GM21367 (cell line): ENCODE measurements around the gene POM121L2.
"Not testable (repeated sequence)": the region's sequence is repeated elsewhere in the genome, so short reads cannot be mapped to it uniquely, and the experiment has no call there.

Experiments used
- ATAC-seq: cut with Tn5 transposase; IDR thresholded peaks from one replicate; pipeline ENCODE4 v1.9.1; 2021; ENCODE audit not compliant: unreplicated experiment

POM121L2 gene

DNA sequence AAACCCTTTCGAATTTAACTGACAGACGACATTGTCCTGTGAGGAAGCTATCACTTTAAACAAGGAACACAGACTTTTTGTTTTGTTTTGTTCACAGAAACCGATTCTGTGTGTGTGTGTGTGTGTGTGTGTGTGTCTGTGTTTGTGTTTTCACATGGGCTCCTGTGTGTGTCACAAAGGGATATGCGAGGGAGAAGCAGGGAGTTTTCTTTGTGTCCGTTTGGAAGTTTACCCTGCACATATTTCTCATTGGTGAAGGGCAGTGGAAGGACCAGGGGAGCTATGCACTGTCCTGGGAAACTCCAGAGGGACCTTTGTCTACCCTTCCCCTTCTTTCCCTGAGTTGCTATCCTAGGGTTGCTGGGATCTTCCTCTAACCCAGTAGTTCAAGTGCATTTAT is 17.7 kb downstream of the POM121L2 start:
- ATAC-seq = no peak

DNA sequence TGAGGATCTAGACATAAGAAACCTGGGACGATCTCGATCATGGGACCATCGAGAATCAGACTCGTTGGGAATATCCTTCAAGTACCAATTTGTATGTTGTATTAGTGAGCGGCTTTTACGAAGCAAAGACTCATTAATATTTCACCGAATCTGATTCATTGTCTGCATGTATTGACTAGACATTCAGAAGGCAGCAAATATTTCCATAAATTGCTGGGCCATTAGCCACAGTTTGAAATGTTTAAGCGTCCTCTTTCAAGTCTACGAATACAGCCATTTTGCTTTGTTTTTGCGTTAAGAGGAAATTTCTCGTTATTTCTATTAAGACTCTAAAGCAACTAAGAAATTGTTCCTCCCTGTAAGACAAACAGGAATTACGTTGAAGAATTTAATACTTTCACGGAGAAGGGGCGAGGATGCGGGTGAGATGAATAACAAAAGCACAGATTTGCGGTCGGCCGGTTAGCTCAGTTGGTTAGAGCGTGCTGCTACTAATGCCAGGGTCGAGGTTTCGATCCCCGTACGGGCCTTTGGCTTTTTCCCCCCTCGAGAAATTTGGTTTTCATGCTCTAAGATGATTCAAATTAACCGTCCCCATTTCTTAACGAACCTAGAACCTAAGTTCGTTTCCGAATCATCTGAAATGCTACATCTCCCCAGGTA is 18.5 kb downstream of the POM121L2 start:
- no peak for ATAC-seq

DNA sequence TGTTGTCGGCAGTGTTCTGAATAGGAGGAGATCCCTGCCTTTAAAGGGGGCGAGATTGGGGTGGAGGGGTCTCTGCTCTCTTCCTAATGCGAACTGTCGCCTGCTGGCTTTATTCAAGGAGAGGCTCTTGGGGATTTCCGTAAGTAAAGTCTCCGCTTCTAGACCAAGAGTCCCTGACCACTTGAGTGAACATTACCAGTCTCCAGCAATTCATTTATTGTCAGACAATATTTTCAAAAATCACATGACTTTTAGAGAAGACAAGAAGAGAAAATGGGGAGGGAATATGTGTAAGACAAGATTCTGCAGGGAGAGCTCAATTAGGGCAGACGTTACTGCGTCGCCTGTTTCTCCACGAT is 21.2 kb downstream of the POM121L2 start:
- no peak for ATAC-seq

DNA sequence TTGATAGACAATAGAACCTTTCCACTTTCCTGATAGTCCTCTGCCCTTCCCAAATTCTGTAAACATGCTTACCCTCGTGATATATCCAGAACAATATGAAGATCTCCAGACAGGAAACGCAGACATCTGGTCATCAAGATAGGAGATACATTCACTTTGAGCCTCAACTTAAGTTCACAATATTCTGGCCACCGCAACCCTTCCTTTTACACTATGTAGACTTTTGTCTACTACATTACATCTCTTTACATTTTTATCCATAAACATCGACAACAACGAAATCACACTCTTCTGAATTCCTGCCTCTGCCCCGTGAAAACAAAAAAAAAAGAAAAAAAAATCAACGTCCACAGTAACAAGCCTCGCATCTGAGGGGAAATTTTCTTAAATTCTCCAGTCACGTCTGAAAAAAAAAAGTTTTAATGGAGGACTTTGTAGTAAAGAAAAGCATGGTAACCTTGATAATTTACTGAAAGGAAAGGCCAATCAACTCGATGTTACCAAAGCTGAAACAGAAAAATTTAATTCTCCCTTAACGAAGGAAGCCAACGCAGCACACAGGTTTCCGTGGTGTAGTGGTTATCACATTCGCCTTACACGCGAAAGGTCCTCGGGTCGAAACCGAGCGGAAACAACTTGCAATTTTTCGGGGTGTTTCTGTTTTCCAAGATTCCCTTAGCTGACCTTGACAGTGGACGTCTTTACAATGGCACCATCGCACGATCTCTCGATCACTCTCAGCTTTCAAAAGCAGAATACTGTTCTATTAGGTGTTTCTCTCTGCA is 21.8 kb downstream of the POM121L2 start:
- no peak for ATAC-seq

DNA sequence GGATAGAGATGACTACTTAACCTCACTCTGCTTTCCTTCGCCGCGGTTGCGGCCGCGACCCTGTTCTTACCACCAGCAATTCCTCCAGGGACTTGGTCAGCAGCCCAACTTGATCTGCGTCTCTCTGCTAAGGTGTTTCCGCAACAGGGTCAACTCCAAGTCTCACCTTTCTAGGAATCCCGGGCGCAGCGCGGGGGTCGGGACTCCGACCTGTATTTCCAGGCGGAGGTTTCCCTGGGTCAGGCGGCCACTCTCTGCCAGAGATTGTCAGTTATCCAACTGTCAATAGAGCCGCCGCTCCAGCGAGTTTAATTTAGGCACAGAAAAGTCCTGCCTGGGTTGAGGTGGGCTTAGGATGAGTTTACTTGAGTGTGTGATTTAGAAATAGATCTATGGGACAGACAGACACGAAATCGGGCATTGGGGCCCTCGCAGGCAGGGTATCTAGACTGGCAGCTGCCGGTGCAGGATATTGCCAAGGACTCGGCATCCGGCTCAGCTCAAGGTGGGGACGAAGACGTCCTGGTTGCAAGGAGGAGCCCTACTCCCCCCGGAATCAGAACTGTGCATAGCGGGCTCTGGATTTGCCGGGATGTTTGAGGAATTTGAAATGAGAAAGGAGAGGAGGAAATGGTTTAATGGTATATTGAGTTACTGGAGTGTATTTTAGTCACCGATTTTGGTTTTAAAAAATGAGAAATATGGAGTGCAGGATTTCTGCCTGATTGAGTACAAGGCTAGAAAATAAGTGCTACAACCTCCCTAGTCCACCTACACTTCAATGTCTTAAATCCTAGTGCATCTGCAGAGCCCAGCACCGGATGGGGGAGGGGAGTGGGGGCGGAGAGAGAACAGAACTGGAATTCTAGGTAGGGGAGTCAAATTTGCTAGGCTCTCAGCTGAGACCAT is 23.7 kb downstream of the POM121L2 start:
- no peak for ATAC-seq

DNA sequence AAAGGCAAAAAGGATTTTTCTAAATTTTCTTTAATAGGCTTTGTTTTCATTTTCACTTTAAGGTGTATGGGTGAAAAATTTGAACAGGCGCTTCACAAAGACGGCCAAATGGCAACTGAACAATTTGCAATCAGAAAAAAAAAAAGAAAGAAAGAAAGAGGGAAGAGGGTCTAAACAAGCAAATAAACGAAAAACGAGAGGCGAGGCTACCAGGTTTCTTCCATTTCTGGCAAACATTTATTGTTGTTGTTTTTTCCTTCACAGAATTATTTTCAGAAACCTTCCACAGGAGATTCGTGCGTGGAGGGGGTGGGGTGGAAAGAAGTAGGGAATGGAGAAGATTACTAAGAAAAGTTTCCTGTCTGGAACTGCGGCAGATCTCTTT is 24.3 kb downstream of the POM121L2 start:
- ATAC-seq = no peak

DNA sequence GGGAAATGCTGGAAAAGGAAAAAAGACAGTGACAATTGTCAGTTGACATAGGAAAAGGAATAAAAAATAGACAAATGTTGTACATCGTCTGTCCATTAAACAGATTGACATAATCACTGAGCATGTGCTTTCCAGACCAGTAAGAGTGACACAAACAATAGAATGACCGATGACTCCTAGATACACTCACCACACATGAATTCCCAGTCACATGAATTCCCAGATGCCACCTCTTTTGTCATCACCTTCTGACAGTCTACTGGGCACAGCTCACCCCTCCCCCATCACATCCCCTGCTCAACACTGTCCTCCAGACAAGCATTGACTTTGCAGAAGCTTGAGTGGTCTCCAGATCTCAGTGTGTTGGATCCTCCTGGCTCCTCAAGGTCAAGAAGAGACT is 25.9 kb downstream of the POM121L2 start:
- ATAC-seq = no peak

DNA sequence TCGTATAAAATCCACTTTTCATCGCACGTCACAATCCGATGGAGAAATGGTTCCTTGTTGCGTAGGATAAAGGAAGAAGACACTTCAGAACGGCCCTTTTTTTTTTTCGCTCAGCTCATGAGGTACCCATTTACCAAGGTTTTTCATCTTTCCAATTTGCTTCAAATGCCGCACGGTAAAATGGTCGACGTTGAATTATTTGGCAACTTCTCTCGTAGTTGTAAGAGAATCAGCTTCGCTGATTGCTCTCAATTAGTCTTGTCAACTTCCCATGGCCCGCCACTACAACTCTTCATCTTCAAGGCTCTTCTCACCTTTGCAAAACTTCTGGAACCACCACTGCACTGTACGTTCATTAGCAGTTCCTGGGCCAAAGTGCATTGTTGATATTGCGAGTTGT is 28.8 kb downstream of the POM121L2 start:
- no peak for ATAC-seq

DNA sequence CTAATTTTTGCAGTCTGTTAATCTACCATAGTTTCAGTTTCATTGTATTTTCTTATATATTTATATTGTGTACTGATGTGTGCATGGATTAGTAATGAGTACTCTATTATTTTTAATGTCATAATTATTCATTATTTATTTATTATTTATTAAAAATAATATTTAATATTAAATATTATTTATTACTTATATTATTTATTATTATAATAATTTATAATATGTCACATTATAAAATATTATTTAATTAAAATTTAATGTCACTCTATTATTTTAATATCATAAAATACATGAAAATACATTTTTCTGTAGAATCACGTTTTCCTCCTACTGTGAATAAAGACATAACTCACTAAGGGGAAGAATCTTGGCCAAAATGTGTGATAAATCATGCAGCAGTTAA is 30.5 kb downstream of the POM121L2 start:
- no peak for ATAC-seq

DNA sequence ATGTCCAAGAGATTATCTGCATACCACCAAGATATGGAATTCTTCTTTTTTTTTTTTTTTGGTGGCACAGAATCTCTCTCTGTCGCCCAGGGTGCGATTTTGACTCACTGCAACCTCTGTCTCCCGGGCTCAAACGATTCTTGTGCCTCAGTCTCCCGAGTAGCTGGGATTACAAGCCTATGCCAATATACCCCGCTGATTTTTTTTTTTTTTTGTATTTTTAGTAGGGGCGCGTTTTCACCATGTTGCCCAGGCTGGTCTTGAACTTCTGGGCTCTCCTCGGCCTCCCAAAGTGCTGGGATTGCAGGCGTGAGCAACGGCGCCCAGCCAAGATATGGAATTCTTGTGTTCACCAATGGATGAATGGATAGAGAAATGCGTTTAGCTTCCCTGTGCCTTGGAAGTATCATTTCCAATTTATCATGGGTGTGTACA is 31.0 kb downstream of the POM121L2 start:
- ATAC-seq = no peak

DNA sequence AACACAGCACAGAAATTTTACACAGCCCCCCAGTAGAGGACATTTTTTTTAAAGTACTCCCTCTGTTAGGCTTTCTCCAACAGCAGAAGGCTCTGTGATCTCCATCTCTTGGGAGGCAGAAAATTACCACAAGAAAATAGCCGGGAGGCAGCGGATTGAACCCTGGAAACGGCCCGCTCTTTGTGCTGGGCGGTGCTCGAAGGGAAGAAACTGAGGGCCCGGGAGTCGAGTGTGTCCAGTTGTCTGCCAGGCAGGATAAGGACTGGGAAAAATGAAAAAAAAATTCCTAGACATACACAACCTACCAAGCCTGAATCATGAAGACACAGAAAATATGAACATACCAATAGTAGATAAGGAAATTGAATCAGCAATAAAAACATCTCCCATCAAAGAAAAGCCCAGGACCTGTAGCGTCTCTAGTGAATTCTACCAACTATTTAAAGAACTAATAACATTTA is 31.5 kb downstream of the POM121L2 start:
- no peak for ATAC-seq

DNA sequence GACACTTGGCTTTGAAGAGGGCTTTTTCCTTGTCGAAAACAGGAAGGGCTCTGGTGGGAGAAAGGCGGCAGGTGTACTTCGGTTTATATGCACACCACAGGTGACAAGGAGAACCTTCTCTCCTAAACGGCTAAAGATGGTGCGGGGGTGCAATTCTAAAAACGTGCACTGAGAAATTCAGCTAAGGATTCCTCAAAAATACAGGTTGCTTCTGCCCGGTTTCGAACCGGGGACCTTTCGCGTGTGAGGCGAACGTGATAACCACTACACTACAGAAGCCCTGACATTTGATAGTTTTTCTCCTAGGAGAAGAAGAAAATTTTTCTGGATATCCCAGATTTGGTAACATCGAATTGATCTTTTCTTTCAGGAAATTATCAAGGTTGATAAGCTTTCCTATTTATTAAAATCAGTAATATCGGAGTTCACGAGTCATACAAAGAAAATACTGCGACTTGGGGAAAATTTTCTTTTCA is 32.0 kb downstream of the POM121L2 start:
- no peak for ATAC-seq

DNA sequence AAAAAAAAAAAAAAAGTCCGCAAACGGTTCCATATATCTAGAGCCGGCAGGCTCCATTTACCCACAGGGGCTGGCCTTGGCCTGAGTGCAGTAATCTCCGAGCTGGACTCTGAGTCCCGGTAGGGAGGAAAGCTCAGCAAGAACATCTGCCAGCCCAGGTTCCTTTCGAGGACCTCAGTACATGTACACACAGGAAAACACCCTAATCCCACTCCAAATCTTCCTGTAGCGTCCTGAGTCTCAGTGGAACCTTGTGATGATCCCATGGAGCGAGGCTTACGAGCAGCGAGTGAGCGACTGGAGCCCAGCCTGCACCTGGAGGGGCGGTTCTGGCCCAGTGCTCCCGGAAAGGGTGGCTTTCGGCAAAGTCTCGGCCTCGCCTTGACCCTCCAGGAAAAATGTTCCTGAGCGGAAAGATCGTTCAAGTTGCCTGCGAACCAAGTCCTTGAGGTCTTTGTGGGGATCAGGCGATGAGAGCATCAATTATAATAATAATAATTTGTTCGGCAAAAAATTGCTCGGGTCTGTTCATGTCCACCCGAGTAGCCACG is 32.5 kb downstream of the POM121L2 start:
- ATAC-seq = no peak

DNA sequence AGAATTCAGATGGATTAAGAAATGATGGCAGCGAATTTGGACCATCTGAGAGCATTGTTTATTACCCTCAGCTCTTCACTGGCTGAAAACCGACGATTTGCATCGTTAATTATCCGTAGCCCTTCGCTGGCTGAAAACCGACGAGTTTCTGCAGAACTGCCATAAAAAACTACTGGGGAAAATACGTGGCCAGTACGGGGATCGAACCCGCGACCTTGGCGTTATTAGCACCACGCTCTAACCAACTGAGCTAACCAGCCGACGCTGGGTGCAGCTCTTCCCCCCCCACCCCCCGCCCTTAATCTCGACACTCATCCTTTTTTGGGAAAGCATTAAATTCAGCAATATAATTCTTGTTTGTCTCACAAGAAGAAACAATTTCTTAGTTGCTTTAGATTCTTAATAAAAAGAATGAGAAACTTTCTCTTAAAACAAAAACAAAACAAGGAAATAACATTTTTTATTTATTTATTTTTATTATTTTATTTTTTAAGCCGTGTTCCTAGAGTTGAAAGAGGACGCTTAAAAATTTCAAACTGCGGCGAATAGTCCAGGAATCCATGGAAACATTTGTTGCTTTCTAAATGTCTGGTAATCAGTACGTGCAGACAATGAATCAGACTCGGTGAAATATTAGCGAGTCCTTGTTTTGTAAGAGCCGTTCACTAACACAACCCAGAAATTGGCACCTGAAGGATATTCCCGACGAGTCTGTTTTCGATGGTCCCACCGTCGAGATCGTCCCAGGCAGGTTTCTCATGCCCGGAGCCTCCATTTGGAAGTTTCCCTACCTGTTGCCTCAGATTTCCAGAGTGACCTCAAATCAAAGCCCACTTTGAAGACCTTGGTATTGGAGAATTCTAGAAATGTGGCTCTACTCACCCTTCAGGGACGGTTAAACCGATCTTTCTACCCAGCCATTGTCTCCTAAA is 36.8 kb downstream of the POM121L2 start:
- no peak for ATAC-seq

DNA sequence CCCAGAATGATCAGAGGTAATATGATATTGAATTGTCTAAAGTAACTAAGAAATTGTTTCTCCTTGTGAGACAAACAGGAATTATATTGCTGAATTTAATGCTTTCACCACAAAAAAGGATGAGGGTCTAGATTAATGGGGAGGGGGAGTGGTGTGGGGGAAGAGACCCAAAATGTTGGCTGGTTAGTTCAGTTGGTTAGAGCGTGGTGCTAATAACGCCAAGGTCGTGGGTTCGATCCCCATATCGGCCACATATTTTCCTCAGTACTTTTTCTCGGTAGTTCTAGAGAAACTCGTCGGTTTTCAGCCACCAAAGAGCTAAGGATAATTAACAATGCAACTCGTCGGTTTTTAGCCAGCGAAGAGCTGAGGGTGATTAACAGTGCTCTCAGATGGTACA is 38.3 kb downstream of the POM121L2 start:
- ATAC-seq = no peak

DNA sequence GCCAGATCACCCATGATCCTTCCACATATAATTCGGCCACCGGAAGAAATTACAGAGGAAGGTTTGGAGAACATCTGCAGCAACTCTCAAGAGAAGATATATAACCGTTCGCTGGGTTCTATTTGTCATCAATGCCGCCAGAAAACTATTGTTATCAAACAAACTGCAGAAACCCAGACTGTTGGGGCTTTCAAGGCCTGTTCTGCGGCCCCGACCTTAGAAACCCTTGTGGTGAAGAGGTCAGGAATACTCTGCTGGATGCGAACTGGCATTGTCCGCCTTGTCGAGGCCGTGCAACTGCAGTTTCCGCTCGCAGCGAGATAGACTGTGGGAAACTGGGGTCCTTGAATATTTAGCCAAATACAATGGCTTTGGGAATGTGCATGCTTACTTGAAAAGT is 43.3 kb downstream of the POM121L2 start:
- no peak for ATAC-seq

DNA sequence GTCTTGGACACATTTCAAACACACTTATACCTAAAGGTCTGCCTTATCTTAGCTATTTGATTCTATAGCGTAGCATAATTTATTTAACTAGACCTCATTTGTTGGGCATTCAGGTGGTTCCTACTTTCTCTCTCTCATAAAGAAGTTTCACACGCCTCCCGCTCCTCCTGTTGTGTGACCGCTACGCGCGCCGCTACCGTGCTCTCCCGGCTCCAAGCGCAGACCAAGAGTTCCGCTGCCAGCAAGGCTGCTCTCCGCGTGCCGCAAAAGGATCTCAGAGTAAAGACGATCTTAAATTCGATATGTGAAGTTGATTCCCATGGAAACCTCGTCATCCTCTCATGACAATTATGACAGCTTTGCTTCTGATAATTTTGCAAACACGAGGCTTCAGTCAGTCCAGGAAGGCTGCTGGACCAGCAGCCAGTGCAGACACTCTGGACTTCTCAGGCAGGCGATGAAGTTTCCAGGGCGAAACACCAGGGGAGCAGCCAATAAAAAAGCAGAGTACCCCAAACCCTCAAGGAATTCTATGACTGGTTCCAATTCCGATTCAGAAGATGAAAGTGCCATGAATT is 44.1 kb downstream of the POM121L2 start:
- ATAC-seq = no peak

DNA sequence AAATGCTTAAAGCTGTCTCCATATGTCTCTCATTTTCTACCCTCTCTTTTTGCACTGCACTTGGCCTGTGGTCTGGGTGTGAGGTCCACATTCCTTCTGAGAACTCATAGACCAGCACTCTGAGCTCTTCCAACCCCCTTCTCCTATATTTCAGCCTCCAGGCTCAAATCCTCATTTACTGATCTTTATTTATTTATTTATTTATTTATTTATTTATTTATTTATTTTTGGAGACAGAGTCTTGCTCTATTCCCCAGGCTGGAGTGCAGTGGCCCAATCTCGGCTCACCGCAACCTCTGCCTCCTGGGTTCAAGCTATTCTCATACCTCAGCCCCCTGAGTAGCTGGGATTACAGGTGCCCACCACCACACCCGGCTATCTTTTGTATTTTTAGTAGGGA is 45.1 kb downstream of the POM121L2 start:
- not testable (repeated sequence) for ATAC-seq

DNA sequence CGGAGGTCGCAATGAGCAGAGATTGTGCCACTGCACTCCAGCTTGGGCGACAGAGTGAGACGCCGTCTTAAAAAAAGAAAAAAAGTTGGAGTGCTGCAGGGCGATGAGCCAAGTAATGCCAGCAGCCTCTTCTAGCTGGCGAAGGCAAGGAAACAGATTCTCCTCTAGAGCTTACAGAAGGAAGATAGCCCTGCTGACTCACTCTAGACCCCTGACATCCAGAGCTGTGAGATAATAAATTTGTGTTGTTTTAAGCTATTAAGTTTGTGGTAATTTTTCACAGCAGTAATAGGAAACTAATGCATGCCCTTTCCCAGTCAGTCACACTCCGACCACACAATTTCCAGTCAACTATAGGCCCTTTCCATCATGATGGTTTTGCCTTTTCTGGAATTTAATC is 48.2 kb downstream of the POM121L2 start:
- no peak for ATAC-seq
